ENCODE measurements around the gene DEPDC1B. TPM values are rescaled to one million over a fixed set of nuclear protein-coding genes. Genes with fewer than 3 reads are reported as not detected.

DEPDC1B gene
- total RNA-seq, 1 experiment from 2014 or later, result 34.9 TPM

DNA sequence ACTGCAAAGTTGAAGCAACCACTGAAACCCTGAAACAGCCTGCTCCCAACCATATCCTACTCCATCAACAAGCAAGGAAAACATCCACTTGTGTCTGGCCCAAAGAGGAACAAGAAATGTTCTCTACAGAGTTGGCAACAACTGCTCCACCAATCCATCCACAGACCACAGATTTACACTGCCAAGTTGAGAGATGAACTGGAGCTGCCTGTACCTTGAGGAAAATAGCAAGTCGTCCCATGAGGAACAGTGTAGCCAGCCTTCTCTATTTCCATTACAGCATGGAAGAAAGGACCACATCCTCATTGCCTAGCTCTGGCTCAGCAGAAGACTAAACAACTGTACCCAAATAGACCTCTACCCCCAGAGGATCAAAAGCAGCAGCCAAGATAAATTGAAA, 60.4 kb downstream of the DEPDC1B start:
- no TSS peak for BruUV-seq (replicated peaks)
- no peak overlapping the region for H3K4me3 ChIP-seq (ENCODE audit: low read depth, low read length, poor library complexity, severe bottlenecking)

DNA sequence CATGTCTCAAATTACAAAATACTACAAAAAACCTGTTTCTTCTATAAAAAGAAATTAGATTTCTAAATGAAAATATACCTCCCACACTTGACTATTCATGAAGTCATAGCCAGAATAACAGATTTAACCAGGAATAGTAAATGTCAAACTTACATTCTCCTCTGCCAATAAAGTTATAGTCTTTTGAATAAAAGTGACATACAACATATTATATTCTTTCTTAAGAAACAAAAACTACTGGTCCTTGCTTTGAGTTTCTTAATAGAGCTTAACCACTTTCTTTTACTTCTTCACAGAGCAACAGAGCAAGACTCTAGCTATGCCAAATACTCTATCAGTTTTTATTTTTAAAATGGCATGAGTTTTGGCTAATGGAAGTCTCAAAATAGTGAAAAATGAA, 61.7 kb downstream of the DEPDC1B start:
- no TSS peak for BruUV-seq (replicated peaks)
- CTCF ChIA-PET, result no interaction called here
- intact Hi-C loops (cut with micrococcal nuclease; ENCODE audit: unreplicated experiment), result no loop called here

More for the DNA sequence above, 60.4 kb downstream of the DEPDC1B start:
- no peaks in the 10 kb centered on the region for H3K9me3 ChIP-seq (ENCODE audit: low read depth, low read length, poor library complexity, severe bottlenecking)
- no peak overlapping the region for H3K27ac ChIP-seq (ENCODE audit: low read depth, low read length, poor library complexity, severe bottlenecking)
- H3K36me3 ChIP-seq (ENCODE audit: insufficient read depth, low read length, poor library complexity, severe bottlenecking), result peaks cover 36% of the 10 kb centered on the region
- POLR2A ChIA-PET (ENCODE audit: low non-redundant PET), result no interaction called here
- intact Hi-C loops (cut with micrococcal nuclease; ENCODE audit: unreplicated experiment), result no loop called here
- no peak for DNase-seq (ENCODE audit: low spot score)
- H3K4me1 ChIP-seq (ENCODE audit: insufficient read depth, low read length, poor library complexity, severe bottlenecking), result no peaks in the 10 kb centered on the region
- no peak for TF ChIP-seq EZH2 (IDR thresholded peaks at IDR 0.05; ENCODE audit: borderline replicate concordance, low read depth, low read length, poor library complexity, severe bottlenecking)
- TF ChIP-seq, protein P1, sequence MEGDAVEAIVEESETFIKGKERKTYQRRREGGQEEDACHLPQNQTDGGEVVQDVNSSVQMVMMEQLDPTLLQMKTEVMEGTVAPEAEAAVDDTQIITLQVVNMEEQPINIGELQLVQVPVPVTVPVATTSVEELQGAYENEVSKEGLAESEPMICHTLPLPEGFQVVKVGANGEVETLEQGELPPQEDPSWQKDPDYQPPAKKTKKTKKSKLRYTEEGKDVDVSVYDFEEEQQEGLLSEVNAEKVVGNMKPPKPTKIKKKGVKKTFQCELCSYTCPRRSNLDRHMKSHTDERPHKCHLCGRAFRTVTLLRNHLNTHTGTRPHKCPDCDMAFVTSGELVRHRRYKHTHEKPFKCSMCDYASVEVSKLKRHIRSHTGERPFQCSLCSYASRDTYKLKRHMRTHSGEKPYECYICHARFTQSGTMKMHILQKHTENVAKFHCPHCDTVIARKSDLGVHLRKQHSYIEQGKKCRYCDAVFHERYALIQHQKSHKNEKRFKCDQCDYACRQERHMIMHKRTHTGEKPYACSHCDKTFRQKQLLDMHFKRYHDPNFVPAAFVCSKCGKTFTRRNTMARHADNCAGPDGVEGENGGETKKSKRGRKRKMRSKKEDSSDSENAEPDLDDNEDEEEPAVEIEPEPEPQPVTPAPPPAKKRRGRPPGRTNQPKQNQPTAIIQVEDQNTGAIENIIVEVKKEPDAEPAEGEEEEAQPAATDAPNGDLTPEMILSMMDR (conservative IDR thresholded peaks at IDR 0.05; ENCODE audit: low read depth, low read length), result no peak
- CTCF ChIA-PET, result no interaction called here
- H3K27me3 ChIP-seq (replicated peaks; ENCODE audit: insufficient read depth, low read depth, low read length, poor library complexity), result no peaks in the 10 kb centered on the region

DNA sequence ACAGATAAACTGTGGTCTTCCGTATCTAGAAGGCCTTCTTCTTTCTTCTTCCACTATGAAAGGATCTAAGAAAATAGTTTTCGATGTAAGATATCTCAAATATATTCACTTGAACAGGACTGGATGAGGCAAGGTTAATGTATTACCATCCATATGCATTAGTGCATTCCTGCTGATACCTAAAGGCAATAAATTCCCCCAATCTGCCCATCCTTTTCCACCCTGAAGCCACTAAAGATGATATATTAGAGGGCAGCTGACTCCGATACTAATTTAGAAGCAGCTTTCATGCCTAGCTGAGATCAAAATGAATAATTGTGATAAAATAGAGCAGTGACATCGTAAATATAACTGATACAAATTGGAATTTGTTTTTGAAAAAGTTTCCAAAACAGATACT, 63.3 kb downstream of the DEPDC1B start:
- no TSS peak for BruUV-seq (replicated peaks)
- H3K36me3 ChIP-seq (ENCODE audit: insufficient read depth, low read length, poor library complexity, severe bottlenecking), result peaks cover 19% of the 10 kb centered on the region
- H3K27ac ChIP-seq (ENCODE audit: low read depth, low read length, poor library complexity, severe bottlenecking), result no peak overlapping the region
- no peaks in the 10 kb centered on the region for H3K27me3 ChIP-seq (replicated peaks; ENCODE audit: insufficient read depth, low read depth, low read length, poor library complexity)
- H3K4me3 ChIP-seq (ENCODE audit: low read depth, low read length, poor library complexity, severe bottlenecking), result no peak overlapping the region
- no peak for TF ChIP-seq EZH2 (IDR thresholded peaks at IDR 0.05; ENCODE audit: borderline replicate concordance, low read depth, low read length, poor library complexity, severe bottlenecking)
- TF ChIP-seq, protein P1 (conservative IDR thresholded peaks at IDR 0.05; ENCODE audit: low read depth, low read length), result no peak
- DNase-seq (ENCODE audit: low spot score), result no peak
- no peaks in the 10 kb centered on the region for H3K4me1 ChIP-seq (ENCODE audit: insufficient read depth, low read length, poor library complexity, severe bottlenecking)
- CTCF ChIA-PET, result no interaction called here
- POLR2A ChIA-PET (ENCODE audit: low non-redundant PET), result no interaction called here
- intact Hi-C loops (cut with micrococcal nuclease; ENCODE audit: unreplicated experiment), result no loop called here
- H3K9me3 ChIP-seq (ENCODE audit: low read depth, low read length, poor library complexity, severe bottlenecking), result no peaks in the 10 kb centered on the region

More for the DNA sequence above, 61.7 kb downstream of the DEPDC1B start:
- POLR2A ChIA-PET (ENCODE audit: low non-redundant PET), result no interaction called here
- H3K27ac ChIP-seq (ENCODE audit: low read depth, low read length, poor library complexity, severe bottlenecking), result no peak overlapping the region
- no peaks in the 10 kb centered on the region for H3K9me3 ChIP-seq (ENCODE audit: low read depth, low read length, poor library complexity, severe bottlenecking)
- H3K4me3 ChIP-seq (ENCODE audit: low read depth, low read length, poor library complexity, severe bottlenecking), result no peak overlapping the region
- no peak for DNase-seq (ENCODE audit: low spot score)
- H3K27me3 ChIP-seq (replicated peaks; ENCODE audit: insufficient read depth, low read depth, low read length, poor library complexity), result no peaks in the 10 kb centered on the region
- no peaks in the 10 kb centered on the region for H3K4me1 ChIP-seq (ENCODE audit: insufficient read depth, low read length, poor library complexity, severe bottlenecking)
- TF ChIP-seq EZH2 (IDR thresholded peaks at IDR 0.05; ENCODE audit: borderline replicate concordance, low read depth, low read length, poor library complexity, severe bottlenecking), result no peak
- TF ChIP-seq, protein P1 (conservative IDR thresholded peaks at IDR 0.05; ENCODE audit: low read depth, low read length), result no peak
- H3K36me3 ChIP-seq (ENCODE audit: insufficient read depth, low read length, poor library complexity, severe bottlenecking), result peaks cover 28% of the 10 kb centered on the region
